ENCODE measurements around the gene LRMDA.

DNA sequence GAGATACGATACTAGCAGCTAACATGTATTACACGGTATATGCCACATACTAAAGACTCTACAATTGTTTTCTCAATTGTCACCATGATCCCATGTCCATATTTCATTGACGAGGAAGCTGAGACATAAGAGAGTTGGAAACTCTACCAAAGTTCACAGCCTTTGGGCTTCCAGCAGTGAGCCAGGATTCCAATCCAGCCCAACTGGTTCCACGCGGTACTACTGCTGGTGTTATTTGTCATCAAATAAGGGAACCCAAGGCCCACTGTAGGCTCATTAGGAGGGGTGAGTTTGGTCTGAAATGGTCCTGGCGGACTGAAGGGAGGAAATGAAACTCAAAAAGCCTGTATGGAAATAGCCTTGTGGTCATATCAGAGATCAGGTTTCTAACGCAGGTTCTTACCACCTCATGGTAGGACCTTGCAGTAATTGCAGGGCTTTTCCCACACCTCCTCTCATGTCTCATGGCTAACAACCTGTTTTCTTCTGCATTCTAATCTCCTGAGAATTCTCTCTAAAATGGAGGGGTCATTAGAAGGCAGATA lies 814.6 kb downstream of the LRMDA start:
- TF ChIP-seq CTCF (conservative IDR thresholded peaks at IDR 0.05; ENCODE audit: low read depth, low read length) = no peak
- no peak for TF ChIP-seq EZH2 (IDR thresholded peaks at IDR 0.05; ENCODE audit: borderline replicate concordance, low read depth, low read length, poor library complexity, severe bottlenecking)
